HPDE6-E6E7 (cell line): ENCODE data around the gene KCND3.
A peak's percentile ranks its signal among the peaks of the same experiment; 100 is the strongest.

Experiments
- DNase-seq: peaks from one replicate; pipeline ENCODE4 v3.0.0; 2011; ENCODE audit warnings: missing footprints; ENCODE audit errors: extremely low spot score

Gene KCND3

GRCh38 chr1:111959436-111959835, 30.0 kb downstream of the KCND3 start:
- no peak for DNase-seq

GRCh38 chr1:111958851-111959250, 30.6 kb downstream of the KCND3 start:
- DNase-seq, result no peak

GRCh38 chr1:111958075-111958474, 31.4 kb downstream of the KCND3 start:
- no peak for DNase-seq

- no peak for DNase-seq
These were observed 33.2 kb downstream of the KCND3 start for GRCh38 chr1:111956155-111956771.

GRCh38 chr1:111955755-111956154, 33.7 kb downstream of the KCND3 start:
- DNase-seq, result no peak

GRCh38 chr1:111953797-111954196, 35.7 kb downstream of the KCND3 start:
- no peak for DNase-seq

- peak; percentile 42 for DNase-seq
These were observed 37.3 kb downstream of the KCND3 start for GRCh38 chr1:111952125-111952657.

- peak; percentile 81 for DNase-seq
These were observed 41.0 kb downstream of the KCND3 start for GRCh38 chr1:111948209-111949171.

GRCh38 chr1:111943846-111944749, 45.4 kb downstream of the KCND3 start:
- DNase-seq, result no peak

- no peak for DNase-seq
These were observed 46.4 kb downstream of the KCND3 start for GRCh38 chr1:111943066-111943465.

- DNase-seq, result no peak
These were observed 50.9 kb downstream of the KCND3 start for GRCh38 chr1:111938536-111938935.

- no peak for DNase-seq
These were observed 51.3 kb downstream of the KCND3 start for GRCh38 chr1:111938123-111938522.

- no peak for DNase-seq
These were observed 52.2 kb downstream of the KCND3 start for GRCh38 chr1:111937147-111937725.

- DNase-seq, result no peak
These were observed 55.2 kb downstream of the KCND3 start for GRCh38 chr1:111934106-111934852.

- no peak for DNase-seq
These were observed 59.1 kb downstream of the KCND3 start for GRCh38 chr1:111930356-111930755.

- DNase-seq, result no peak
These were observed 60.9 kb downstream of the KCND3 start for GRCh38 chr1:111928531-111928930.

- DNase-seq, result no peak
These were observed 61.8 kb downstream of the KCND3 start for GRCh38 chr1:111927652-111928051.

- DNase-seq, result no peak
These were observed 64.7 kb downstream of the KCND3 start for GRCh38 chr1:111924786-111925185.

GRCh38 chr1:111923766-111924165, 65.7 kb downstream of the KCND3 start:
- no peak for DNase-seq

GRCh38 chr1:111921948-111922347, 67.5 kb downstream of the KCND3 start:
- DNase-seq, result no peak
